DMS114 treated with DMSO at 0.1 percent for 48 hours (cell line): Measurements from ENCODE around the gene TRAF6.
"Not testable (repeated sequence)": the region's sequence is repeated elsewhere in the genome, so short reads cannot be mapped to it uniquely, and the experiment has no call there.

Experiments
- DNase-seq: peaks from one replicate; lab custom pipeline; 2025; ENCODE audit not compliant: unreplicated experiment; lab: John Stamatoyannopoulos, UW

Gene TRAF6

GRCh38 chr11:36493332-36493731 lies 16.7 kb downstream of the TRAF6 start:
- no peak for DNase-seq

GRCh38 chr11:36492724-36493304 lies 17.3 kb downstream of the TRAF6 start:
- peak; percentile 87 for DNase-seq

- no peak for DNase-seq
Observed at GRCh38 chr11:36490026-36490806, 19.9 kb downstream of the TRAF6 start.

GRCh38 chr11:36488096-36488495 lies 22.0 kb downstream of the TRAF6 start:
- DNase-seq = no peak

GRCh38 chr11:36487619-36488018 lies 22.5 kb downstream of the TRAF6 start:
- DNase-seq = no peak

- DNase-seq = no peak
Observed at GRCh38 chr11:36485298-36486002, 24.6 kb downstream of the TRAF6 start.

GRCh38 chr11:36483042-36483441 lies 27.0 kb downstream of the TRAF6 start:
- not testable (repeated sequence) for DNase-seq

- DNase-seq = no peak
Observed at GRCh38 chr11:36480833-36481232, 29.2 kb downstream of the TRAF6 start.

GRCh38 chr11:36478700-36479329 lies 31.3 kb downstream of the TRAF6 start:
- DNase-seq = peak; percentile 88

- DNase-seq = no peak
Observed at GRCh38 chr11:36475192-36475591, 34.9 kb downstream of the TRAF6 start.

GRCh38 chr11:36471577-36471976 lies 38.5 kb downstream of the TRAF6 start:
- no peak for DNase-seq

GRCh38 chr11:36469881-36470802 lies 39.9 kb downstream of the TRAF6 start:
- no peak for DNase-seq

GRCh38 chr11:36469063-36469462 lies 41.0 kb downstream of the TRAF6 start:
- no peak for DNase-seq

- no peak for DNase-seq
Observed at GRCh38 chr11:36467916-36468315, 42.2 kb downstream of the TRAF6 start.

- no peak for DNase-seq
Observed at GRCh38 chr11:36467012-36467411, 43.1 kb downstream of the TRAF6 start.

GRCh38 chr11:36465449-36466163 lies 44.5 kb downstream of the TRAF6 start:
- DNase-seq = no peak

GRCh38 chr11:36464720-36465119 lies 45.4 kb downstream of the TRAF6 start:
- DNase-seq = no peak

- no peak for DNase-seq
Observed at GRCh38 chr11:36463781-36464180, 46.3 kb downstream of the TRAF6 start.

GRCh38 chr11:36462321-36462720 lies 47.8 kb downstream of the TRAF6 start:
- DNase-seq = no peak

- no peak for DNase-seq
Observed at GRCh38 chr11:36460220-36460619, 49.9 kb downstream of the TRAF6 start.
